Measurements from ENCODE around the gene JAK3. TPM values are rescaled to one million over a fixed set of nuclear protein-coding genes. Genes with fewer than 3 reads are reported as not detected.
"Not testable (repeated sequence)": the region's sequence is repeated elsewhere in the genome, so short reads cannot be mapped to it uniquely, and the experiment has no call there.

Gene JAK3
- total and polyA plus RNA-seq, 2 experiments from 2014 or later, result 3.0 to 3.2 TPM

- no peak overlapping the region for H3K27ac ChIP-seq
- DNase-seq (ENCODE audit: low spot score), result peak; percentile 67
- no peaks in the 10 kb centered on the region for H3K9me2 ChIP-seq (replicated peaks; ENCODE audit: insufficient read depth)
- no peaks in the 10 kb centered on the region for H3K36me3 ChIP-seq (replicated peaks; ENCODE audit: insufficient read depth, low read depth)
- no peak overlapping the region for H2AFZ ChIP-seq
- no peaks in the 10 kb centered on the region for H3K27me3 ChIP-seq
- H3K79me2 ChIP-seq, result no peaks in the 10 kb centered on the region
- TF ChIP-seq CTCF (IDR thresholded peaks at IDR 0.05; ENCODE audit: poor library complexity) (no peak), EZH2phosphoT487 (IDR thresholded peaks at IDR 0.05; ENCODE audit: low read depth, severe bottlenecking, unreplicated experiment) (no peak), EZH2 (IDR thresholded peaks at IDR 0.05; ENCODE audit: borderline replicate concordance) (no peak)
- WGBS (ENCODE audit: low lambda C conversion rate, missing lambda C conversion rate), result 5% methylated on average over 24 of the region's 37 CpGs
- H3K4me3 ChIP-seq, result no peak overlapping the region
- H3K4me2 ChIP-seq, result peak overlapping the region; percentile 78
- peaks cover 4% of the 10 kb centered on the region for H3K4me1 ChIP-seq (ENCODE audit: insufficient read depth)
- no peaks in the 10 kb centered on the region for H4K20me1 ChIP-seq (ENCODE audit: insufficient read depth, poor library complexity, severe bottlenecking)
- H3K9me3 ChIP-seq (ENCODE audit: low read depth), result no peaks in the 10 kb centered on the region
Observed at GRCh38 chr19:17778251-17778967, 69.4 kb downstream of the JAK3 start.

- H3K27me3 ChIP-seq; H3K36me3 ChIP-seq (replicated peaks; ENCODE audit: insufficient read depth, low read depth); H3K9me2 ChIP-seq (replicated peaks; ENCODE audit: insufficient read depth); H2AFZ ChIP-seq; H3K79me2 ChIP-seq; H3K9me3 ChIP-seq (ENCODE audit: low read depth); H4K20me1 ChIP-seq (ENCODE audit: insufficient read depth, poor library complexity, severe bottlenecking); DNase-seq (ENCODE audit: low spot score); H3K4me2 ChIP-seq; H3K27ac ChIP-seq; H3K4me3 ChIP-seq; H3K4me1 ChIP-seq (ENCODE audit: insufficient read depth): not testable (repeated sequence)
- WGBS (ENCODE audit: low lambda C conversion rate, missing lambda C conversion rate), result 81% methylated on average over 10 of the region's 10 CpGs
Observed at GRCh38 chr19:17777840-17778239, 69.9 kb downstream of the JAK3 start.

DNA sequence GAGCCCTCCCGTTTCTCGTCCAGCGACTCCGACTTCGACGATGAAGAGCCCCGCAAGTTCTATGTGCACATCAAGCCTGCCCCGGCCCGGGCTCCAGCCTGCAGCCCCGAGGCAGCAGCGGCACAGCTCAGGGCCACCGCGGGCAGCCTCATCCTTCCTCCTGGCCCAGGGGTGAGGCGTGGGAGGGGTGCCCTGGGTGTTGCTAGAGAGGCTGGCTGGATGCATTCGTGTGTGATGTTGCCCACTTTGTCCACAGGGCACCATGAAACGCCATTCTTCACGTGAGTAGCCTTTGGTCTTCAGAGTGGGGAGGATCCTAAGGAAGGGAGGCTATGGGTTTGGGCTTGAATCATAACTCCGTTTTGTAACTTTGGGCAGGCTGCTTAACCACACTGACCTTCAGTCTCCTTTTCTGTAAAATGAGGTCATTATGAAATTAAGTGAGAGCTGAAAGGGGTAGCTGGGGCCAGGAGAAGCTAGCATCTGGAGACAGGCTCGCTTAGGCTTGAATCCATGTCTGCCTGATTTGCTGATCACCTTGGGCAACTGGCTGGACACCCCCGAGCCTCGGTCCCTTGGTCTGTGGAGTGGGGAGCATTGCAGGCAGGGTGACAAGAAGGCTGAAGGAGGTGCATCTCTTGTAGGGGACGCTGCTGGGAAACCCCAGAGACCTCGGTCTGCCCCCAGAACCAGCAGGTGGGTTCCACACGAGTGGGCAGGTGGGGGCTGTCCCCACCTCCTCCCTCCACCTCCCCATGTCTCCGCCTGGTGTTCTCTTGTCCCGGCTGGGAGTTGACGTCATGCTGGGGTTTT, 71.6 kb downstream of the JAK3 start:
- no peak overlapping the region for H2AFZ ChIP-seq
- no peaks in the 10 kb centered on the region for H3K9me2 ChIP-seq (replicated peaks; ENCODE audit: insufficient read depth)
- 76% methylated on average over 26 of the region's 27 CpGs for WGBS (ENCODE audit: low lambda C conversion rate, missing lambda C conversion rate)
- no peak for DNase-seq (ENCODE audit: low spot score)
- no peak overlapping the region for H3K4me2 ChIP-seq
- no peak overlapping the region for H3K27ac ChIP-seq
- no peaks in the 10 kb centered on the region for H3K36me3 ChIP-seq (replicated peaks; ENCODE audit: insufficient read depth, low read depth)
- H4K20me1 ChIP-seq (ENCODE audit: insufficient read depth, poor library complexity, severe bottlenecking), result no peaks in the 10 kb centered on the region
- peaks cover 4% of the 10 kb centered on the region for H3K4me1 ChIP-seq (ENCODE audit: insufficient read depth)
- no peaks in the 10 kb centered on the region for H3K79me2 ChIP-seq
- no peaks in the 10 kb centered on the region for H3K27me3 ChIP-seq
- no peak overlapping the region for H3K4me3 ChIP-seq
- TF ChIP-seq EZH2phosphoT487 (IDR thresholded peaks at IDR 0.05; ENCODE audit: low read depth, severe bottlenecking, unreplicated experiment) (no peak), CTCF (IDR thresholded peaks at IDR 0.05; ENCODE audit: poor library complexity) (no peak), EZH2 (IDR thresholded peaks at IDR 0.05; ENCODE audit: borderline replicate concordance) (no peak)
- no peaks in the 10 kb centered on the region for H3K9me3 ChIP-seq (ENCODE audit: low read depth)

- Histone ChIP-seq H3K79me2 (no peaks in the 10 kb centered on the region), H3K4me2 (no peak overlapping the region), H3K4me1 (ENCODE audit: insufficient read depth) (peaks cover 4% of the 10 kb centered on the region), H4K20me1 (ENCODE audit: insufficient read depth, poor library complexity, severe bottlenecking) (no peaks in the 10 kb centered on the region), H2AFZ (no peak overlapping the region), H3K9me3 (ENCODE audit: low read depth) (no peaks in the 10 kb centered on the region), H3K27ac (no peak overlapping the region), H3K36me3 (replicated peaks; ENCODE audit: insufficient read depth, low read depth) (no peaks in the 10 kb centered on the region), H3K27me3 (no peaks in the 10 kb centered on the region), H3K4me3 (no peak overlapping the region), H3K9me2 (replicated peaks; ENCODE audit: insufficient read depth) (no peaks in the 10 kb centered on the region)
- TF ChIP-seq CTCF (IDR thresholded peaks at IDR 0.05; ENCODE audit: poor library complexity) (peak; percentile 58), EZH2 (IDR thresholded peaks at IDR 0.05; ENCODE audit: borderline replicate concordance) (no peak)
- 46% methylated on average over 15 of the region's 16 CpGs for WGBS (ENCODE audit: low lambda C conversion rate, missing lambda C conversion rate)
- peak; percentile 72 for DNase-seq (ENCODE audit: low spot score)
Observed at GRCh38 chr19:17775245-17775927, 72.4 kb downstream of the JAK3 start.
